HCT116 (cell line): ENCODE data around the gene NXN. TPM values are rescaled to one million over a fixed set of nuclear protein-coding genes. Genes with fewer than 3 reads are reported as not detected.

Source experiments
- ATAC-seq: fragments of 200-7000 bp; cut with Tn5 transposase; 2 replicates; pipeline ENCODE4 v1.9.1; 2020; ENCODE audit warnings: mild to moderate bottlenecking, moderate library complexity
- BruUV-seq: library from RNA; stranded (reverse); fragments of 400-500 nt; replicated peaks from 2 replicates; lab custom pipeline; 2021; lab: Mats Ljungman, UMichigan
- CTCF ChIA-PET: fragments of 300-600 bp; sonication (Branson Sonifier 250); formaldehyde crosslinking; loops from one replicate; lab custom pipeline; 2021; ENCODE audit warnings: antibody characterized with exemption; lab: Charles Lee
- POLR2A ChIA-PET: fragments of 300-600, 350-600 bp; sonication (Branson Sonifier 250); formaldehyde crosslinking; loops from one replicate; lab custom pipeline; 2021; ENCODE audit warnings: antibody characterized with exemption; lab: Charles Lee
- RAD21 ChIA-PET, 2 experiments: fragments of 300-600 bp; sonication (Branson Sonifier 250); formaldehyde crosslinking; loops; one replicate each; lab custom pipeline; 2023; ENCODE audit warnings: low total read pairs in 2 of 2; ENCODE audit not compliant: uncharacterized antibody in 2 of 2, unreplicated experiment in 2 of 2, low non-redundant PET in 1 of 2; lab: Charles Lee
- DNase-seq: peaks from one replicate; pipeline ENCODE4 v3.0.0-alpha.2; 2010; ENCODE audit warnings: low read depth, low spot score
- H2AFZ ChIP-seq: fragments of 200-600 bp; shearing (Covaris generic), sonication (generic); 2 replicates; pipeline ENCODE4 v1.6.1; 2017; ENCODE audit warnings: low read depth, mixed run types, mixed read lengths, antibody characterized with exemption, low read length; ENCODE audit not compliant: poor library complexity, severe bottlenecking
- H3K27ac ChIP-seq: 2 replicates; pipeline ENCODE4 v1.5.1; 2012; ENCODE audit warnings: low read depth, low read length
- H3K27me3 ChIP-seq: fragments of 200-600 bp; sonication (generic); 2 replicates; pipeline ENCODE4 v1.6.1; 2016; ENCODE audit warnings: mixed run types, low read length, mixed read lengths; ENCODE audit not compliant: insufficient read depth
- H3K36me3 ChIP-seq, 2 experiments: fragments of 200-500 bp in 1 of 2; fragments of 200-600 bp in 1 of 2; sonication (Bioruptor generic) in 1 of 2; sonication (generic) in 1 of 2; 2 replicates each; pipeline versions ENCODE4 v1.5.1 to v1.6.1; 2014 to 2016; ENCODE audit warnings: low read length in 2 of 2, inconsistent platforms in 1 of 2, mixed read lengths in 1 of 2, mixed run types in 1 of 2; ENCODE audit not compliant: insufficient read depth in 2 of 2, control insufficient read depth in 1 of 2
- H3K4me1 ChIP-seq, 2 experiments: fragments of 200-600 bp in 1 of 2; sonication (generic) in 1 of 2; 2 replicates each; pipeline versions ENCODE4 v1.5.1 to v1.6.1; 2012 to 2017; ENCODE audit warnings: low read length in 2 of 2, inconsistent platforms in 1 of 2, mild to moderate bottlenecking in 1 of 2, mixed read lengths in 1 of 2, mixed run types in 1 of 2, moderate library complexity in 1 of 2; ENCODE audit not compliant: insufficient read depth in 2 of 2, control insufficient read depth in 1 of 2
- H3K4me2 ChIP-seq: fragments of 200-600 bp; sonication (generic); 2 replicates; pipeline ENCODE4 v1.6.1; 2017; ENCODE audit warnings: mixed run types, low read length, mixed read lengths
- H3K4me3 ChIP-seq, 2 experiments: fragments of 200-600 bp in 1 of 2; sonication (generic) in 1 of 2; replicated peaks in 1 of 2; 2 replicates each; pipeline ENCODE4 v1.5.1; 2011 to 2016; ENCODE audit warnings: low read length in 2 of 2, control low read depth in 1 of 2, low read depth in 1 of 2, mild to moderate bottlenecking in 1 of 2, mixed read lengths in 1 of 2, mixed run types in 1 of 2
- H3K79me2 ChIP-seq: fragments of 200-600 bp; sonication (generic); 2 replicates; pipeline ENCODE4 v1.6.1; 2017; ENCODE audit warnings: mild to moderate bottlenecking, mixed run types, low read length, moderate library complexity, mixed read lengths; ENCODE audit not compliant: insufficient read depth
- H3K9ac ChIP-seq: fragments of 200-600 bp; sonication (generic); 2 replicates; pipeline ENCODE4 v1.6.1; 2016; ENCODE audit warnings: low read length, mixed read lengths
- H3K9me2 ChIP-seq: fragments of 200-600 bp; sonication (generic), shearing (Covaris generic); 2 replicates; pipeline ENCODE4 v1.6.1; 2017; ENCODE audit warnings: mixed run types, mild to moderate bottlenecking, moderate library complexity; ENCODE audit not compliant: insufficient read depth
- H3K9me3 ChIP-seq, 2 experiments: fragments of 200-500 bp in 1 of 2; fragments of 200-600 bp in 1 of 2; sonication (Bioruptor generic) in 1 of 2; sonication (generic) in 1 of 2; 2 replicates each; pipeline ENCODE4 v1.6.1; 2014 to 2017; ENCODE audit warnings: low read length in 2 of 2, mixed read lengths in 2 of 2, inconsistent platforms in 1 of 2, low read depth in 1 of 2, mild to moderate bottlenecking in 1 of 2, mixed run types in 1 of 2, moderate library complexity in 1 of 2; ENCODE audit not compliant: control insufficient read depth in 1 of 2, insufficient read depth in 1 of 2
- H4K20me1 ChIP-seq: fragments of 200-600 bp; sonication (generic), shearing (Covaris generic); 2 replicates; pipeline ENCODE4 v1.6.1; 2017; ENCODE audit warnings: mixed run types, mild to moderate bottlenecking, moderate library complexity; ENCODE audit not compliant: insufficient read depth
- CEBPB ChIP-seq: IDR thresholded peaks from 2 replicates; pipeline ENCODE4 v1.6.1; 2012; ENCODE audit warnings: low read depth
- ELF1 ChIP-seq: IDR thresholded peaks from 2 replicates; pipeline ENCODE4 v1.6.1; 2012; ENCODE audit warnings: low read depth, borderline replicate concordance
- EZH2 ChIP-seq: fragments of 200-600 bp; sonication (generic); IDR thresholded peaks from 2 replicates; pipeline ENCODE4 v1.6.1; 2017; ENCODE audit warnings: antibody characterized with exemption, mixed run types
- POLR2AphosphoS5 ChIP-seq: IDR thresholded peaks from 2 replicates; pipeline ENCODE4 v1.6.1; 2011; ENCODE audit warnings: mild to moderate bottlenecking, low read depth, low read length, moderate library complexity
- RAD21 ChIP-seq: IDR thresholded peaks from 2 replicates; pipeline ENCODE4 v1.6.1; 2012; ENCODE audit warnings: low read depth, mild to moderate bottlenecking
- YY1 ChIP-seq: IDR thresholded peaks from 2 replicates; pipeline ENCODE4 v1.6.1; 2011; ENCODE audit warnings: low read length, low read depth, moderate library complexity, mild to moderate bottlenecking; ENCODE audit not compliant: insufficient replicate concordance; ENCODE audit errors: extremely low read depth
- ZNF274 ChIP-seq: fragments of 200-500 bp; sonication (Bioruptor generic); IDR thresholded peaks from 2 replicates; pipeline ENCODE4 v1.6.1; 2014; ENCODE audit warnings: mild to moderate bottlenecking, low read depth, low read length, inconsistent platforms
- intact Hi-C: fragments of 100-400 bp; cut with micrococcal nuclease; formaldehyde crosslinking; loops from 2 replicates; pipeline ENCODE4 v1.10.0; 2022
- total RNA-seq: library from RNA; stranded (reverse); gene quantifications from one replicate; pipeline ENCODE4 v1.2.1, GENCODE V29; 2021; ENCODE audit not compliant: unreplicated experiment
- TF ChIP-seq, protein P1 (sequence below): IDR thresholded peaks from 2 replicates; pipeline ENCODE4 v1.6.1; 2012
- TF ChIP-seq, protein P2 (sequence below), 3 experiments: fragments of 200-600 bp in 1 of 3; sonication (generic) in 1 of 3; IDR thresholded peaks in 2 of 3; conservative IDR thresholded peaks in 1 of 3; 2 replicates each; pipeline ENCODE4 v1.5.1; 2012 to 2017; ENCODE audit warnings: low read depth in 2 of 3, low read length in 2 of 3, antibody characterized with exemption in 1 of 3, borderline replicate concordance in 1 of 3, control low read depth in 1 of 3, mild to moderate bottlenecking in 1 of 3, mixed read lengths in 1 of 3, mixed run types in 1 of 3, moderate library complexity in 1 of 3; ENCODE audit not compliant: insufficient read depth in 1 of 3

The NXN gene
- total RNA-seq, 1 experiment from 2014 or later, result 83.7 TPM

DNA sequence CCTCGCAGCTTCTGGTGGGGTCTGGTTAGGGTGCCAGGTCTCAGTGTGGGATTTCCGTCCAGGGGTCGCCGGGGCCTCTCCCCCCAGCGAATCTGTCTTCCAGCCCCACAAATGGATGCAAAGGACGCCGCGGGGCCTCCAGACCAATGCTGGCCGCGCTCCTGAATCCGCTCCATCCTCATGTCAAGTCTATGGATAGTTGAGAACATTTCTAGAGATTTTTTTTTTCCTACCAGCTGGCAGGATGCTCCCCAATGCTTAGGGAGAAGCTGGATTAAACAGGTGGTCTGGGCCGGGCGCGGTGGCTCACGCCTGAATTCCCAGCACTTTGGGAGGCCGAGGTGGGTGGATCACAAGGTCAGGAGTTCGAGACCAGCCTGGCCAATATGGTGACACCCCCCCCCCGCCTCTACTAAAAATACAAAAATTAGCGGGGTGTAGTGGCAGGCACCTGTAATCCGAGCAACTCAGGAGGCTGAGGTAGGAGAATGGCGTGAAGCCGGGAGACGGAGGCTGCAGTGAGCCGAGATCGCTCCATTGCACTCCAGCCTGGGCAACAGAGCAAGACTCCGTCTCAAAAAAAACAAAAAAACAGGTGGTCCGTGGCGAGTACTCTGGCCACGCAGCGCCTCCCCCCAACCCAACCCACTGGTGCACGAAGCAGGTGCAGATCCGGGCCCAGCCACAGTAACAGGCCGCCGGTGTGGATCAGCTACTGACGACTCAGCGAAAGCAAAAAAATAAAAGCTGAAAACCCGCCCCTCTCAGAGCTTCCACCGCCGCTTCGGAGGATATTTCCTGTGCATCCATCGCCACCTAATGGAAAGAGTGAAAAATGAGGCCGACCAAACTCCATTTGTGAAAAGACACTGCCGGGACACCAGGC lies 1.1 kb upstream of the NXN start:
- TF ChIP-seq RAD21, result peak; percentile 99
- no peak for TF ChIP-seq ZNF274
- TF ChIP-seq, protein P1, sequence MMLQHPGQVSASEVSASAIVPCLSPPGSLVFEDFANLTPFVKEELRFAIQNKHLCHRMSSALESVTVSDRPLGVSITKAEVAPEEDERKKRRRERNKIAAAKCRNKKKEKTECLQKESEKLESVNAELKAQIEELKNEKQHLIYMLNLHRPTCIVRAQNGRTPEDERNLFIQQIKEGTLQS, result no peak
- no peak for TF ChIP-seq ELF1
- no peak for TF ChIP-seq CEBPB
- peak; percentile 20 for TF ChIP-seq YY1
- TF ChIP-seq, protein P2, sequence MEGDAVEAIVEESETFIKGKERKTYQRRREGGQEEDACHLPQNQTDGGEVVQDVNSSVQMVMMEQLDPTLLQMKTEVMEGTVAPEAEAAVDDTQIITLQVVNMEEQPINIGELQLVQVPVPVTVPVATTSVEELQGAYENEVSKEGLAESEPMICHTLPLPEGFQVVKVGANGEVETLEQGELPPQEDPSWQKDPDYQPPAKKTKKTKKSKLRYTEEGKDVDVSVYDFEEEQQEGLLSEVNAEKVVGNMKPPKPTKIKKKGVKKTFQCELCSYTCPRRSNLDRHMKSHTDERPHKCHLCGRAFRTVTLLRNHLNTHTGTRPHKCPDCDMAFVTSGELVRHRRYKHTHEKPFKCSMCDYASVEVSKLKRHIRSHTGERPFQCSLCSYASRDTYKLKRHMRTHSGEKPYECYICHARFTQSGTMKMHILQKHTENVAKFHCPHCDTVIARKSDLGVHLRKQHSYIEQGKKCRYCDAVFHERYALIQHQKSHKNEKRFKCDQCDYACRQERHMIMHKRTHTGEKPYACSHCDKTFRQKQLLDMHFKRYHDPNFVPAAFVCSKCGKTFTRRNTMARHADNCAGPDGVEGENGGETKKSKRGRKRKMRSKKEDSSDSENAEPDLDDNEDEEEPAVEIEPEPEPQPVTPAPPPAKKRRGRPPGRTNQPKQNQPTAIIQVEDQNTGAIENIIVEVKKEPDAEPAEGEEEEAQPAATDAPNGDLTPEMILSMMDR (IDR thresholded peaks at IDR 0.05 in 2 of 3, conservative IDR thresholded peaks at IDR 0.05 in 1 of 3; ENCODE audit: borderline replicate concordance in 1 of 3, insufficient read depth in 1 of 3, low read depth in 2 of 3, low read length in 2 of 3), result peak; percentile 64 to 95 (median 67)
- TF ChIP-seq EZH2, result no peak
- TF ChIP-seq POLR2AphosphoS5, result no peak
- no peaks in the 10 kb centered on the region for H3K9me2 ChIP-seq
- peak overlapping the region; percentile 82 for H3K4me2 ChIP-seq
- H3K36me3 ChIP-seq, result no peaks in the 10 kb centered on the region
- H4K20me1 ChIP-seq, result no peaks in the 10 kb centered on the region; the same call in 1 of the 2 replicates
- intact Hi-C loops, result loop anchor here (1.0 to 5.0 kb wide), 3 partner anchors 186 to 568 kb away; partner anchors contain the start of gene VPS53
- peak; percentile 50 for ATAC-seq
- H3K27ac ChIP-seq, result peak overlapping the region; percentile 64
- BruUV-seq, result no TSS peak
- POLR2A ChIA-PET, result interaction anchor here (0.7 to 1.9 kb wide), 10 partner anchors 11 to 243 kb away, joined by 3 to 9 read pairs (median 3); partner anchors contain the start of gene TIMM22
- H3K27me3 ChIP-seq, result no peaks in the 10 kb centered on the region
- peak overlapping the region; percentile 59 for H2AFZ ChIP-seq
- peak overlapping the region; percentile 42 to 62 for H3K4me3 ChIP-seq
- H3K4me1 ChIP-seq, result peaks cover 13 to 42% of the 10 kb centered on the region in 2 experiments; a peak in 3 of 4 replicates
- H3K9ac ChIP-seq, result peak overlapping the region; percentile 56
- DNase-seq, result peak; percentile 76
- no peaks in the 10 kb centered on the region for H3K9me3 ChIP-seq
- CTCF ChIA-PET, result interaction anchor here (0.5 to 3.9 kb wide), 31 partner anchors 8 to 568 kb away, joined by 3 to 87 read pairs (median 4); partner anchors contain the start of genes GEMIN4, GLOD4, MRM3 and TIMM22
- RAD21 ChIA-PET, result interaction anchor here (0.6 to 2.5 kb wide), 18 partner anchors 16 to 274 kb away, joined by 3 to 16 read pairs (median 3); partner anchors contain the start of genes GLOD4 (in 2 of the 2), MRM3 (in 2 of the 2) and TIMM22 (in 2 of the 2)
- peaks cover 32% of the 10 kb centered on the region for H3K79me2 ChIP-seq
